Measurements from ENCODE around the gene ELMOD2. TPM values are rescaled to one million over a fixed set of nuclear protein-coding genes. Genes with fewer than 3 reads are reported as not detected.

The ELMOD2 gene
- total and polyA plus RNA-seq, 2 of the 13 experiments (the other 11 are each of a cell fraction or from before 2014, with no cell fraction given): 10.2 to 38.1 TPM

DNA sequence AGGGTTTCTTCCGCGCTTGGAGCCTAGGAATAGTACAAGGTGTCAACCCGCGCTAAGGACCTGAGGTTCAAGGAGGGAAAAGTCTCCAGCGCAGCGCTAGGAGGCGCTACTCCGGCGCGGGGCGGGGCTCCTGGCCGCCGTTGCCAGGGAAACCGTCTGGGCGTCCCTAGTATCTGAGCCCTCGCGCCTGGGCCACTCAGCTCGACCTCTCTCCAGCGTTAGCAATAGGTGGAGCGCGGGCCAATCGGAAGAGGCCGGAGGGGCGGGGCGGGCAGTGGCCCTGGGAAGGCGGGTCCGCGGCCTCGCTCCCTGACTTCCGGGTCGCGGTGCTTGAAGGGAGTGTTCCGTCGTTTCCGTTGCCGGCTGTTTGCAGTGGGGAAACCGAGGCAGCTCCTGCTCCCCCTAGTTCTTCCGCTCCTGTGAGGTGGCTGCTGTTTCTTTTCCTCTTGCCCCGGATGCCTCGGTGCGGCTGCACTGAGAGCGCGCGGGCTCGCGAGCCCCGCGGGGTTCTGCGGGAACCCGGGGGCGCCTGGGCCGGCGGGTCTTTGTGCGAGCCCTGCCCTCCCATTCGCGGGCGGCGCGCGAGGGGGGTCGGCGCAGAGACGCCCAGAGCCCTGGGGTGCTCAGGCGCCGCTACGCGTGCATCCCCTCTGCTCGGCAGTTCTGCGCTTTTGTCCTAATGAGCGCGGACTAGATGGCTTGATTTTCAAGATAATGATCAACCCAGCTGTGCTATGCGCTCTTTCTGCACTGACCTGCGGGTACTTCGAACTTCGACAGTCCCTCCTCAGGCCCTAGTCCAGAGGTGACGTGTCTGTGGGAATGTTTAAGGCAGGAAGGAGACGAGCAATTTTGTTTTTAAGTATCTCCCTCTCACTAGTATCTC is at the start of gene ELMOD2 (continued):
- TF ChIP-seq CHD4 (IDR thresholded peaks at IDR 0.05; ENCODE audit: borderline replicate concordance, low read length) (no peak; the same call in 1 of the 2 replicates), ZNF891 (CRISPR knock-in tag; IDR thresholded peaks at IDR 0.05) (peak; percentile 74), MAFK (conservative IDR thresholded peaks at IDR 0.05 in 1 of 2, IDR thresholded peaks at IDR 0.05 in 1 of 2; ENCODE audit: low read length in 2 of 2) (no peak), ZNF672 (CRISPR knock-in tag; IDR thresholded peaks at IDR 0.05) (0 out of 2 replicates have a peak, but pooled peaks have one; percentile 26), SYNCRIP (IDR thresholded peaks at IDR 0.05; ENCODE audit: insufficient read depth, low read depth, low read length) (no peak), TCF12 (IDR thresholded peaks at IDR 0.05) (no peak), TCF12 (CRISPR knock-in tag; IDR thresholded peaks at IDR 0.05) (no peak), SIN3B (IDR thresholded peaks at IDR 0.05; ENCODE audit: low read length) (no peak), RAD21 (CRISPR knock-in tag; IDR thresholded peaks at IDR 0.05) (peak; percentile 47; the same call in 1 of the 2 replicates), HOXA5 (CRISPR knock-in tag; IDR thresholded peaks at IDR 0.05) (peak; percentile 90), ZNF3 (CRISPR knock-in tag; IDR thresholded peaks at IDR 0.05) (no peak), HOXD1 (CRISPR knock-in tag; IDR thresholded peaks at IDR 0.05) (peak; percentile 64; the same call in 1 of the 2 replicates)
- TF ChIP-seq, protein P1, sequence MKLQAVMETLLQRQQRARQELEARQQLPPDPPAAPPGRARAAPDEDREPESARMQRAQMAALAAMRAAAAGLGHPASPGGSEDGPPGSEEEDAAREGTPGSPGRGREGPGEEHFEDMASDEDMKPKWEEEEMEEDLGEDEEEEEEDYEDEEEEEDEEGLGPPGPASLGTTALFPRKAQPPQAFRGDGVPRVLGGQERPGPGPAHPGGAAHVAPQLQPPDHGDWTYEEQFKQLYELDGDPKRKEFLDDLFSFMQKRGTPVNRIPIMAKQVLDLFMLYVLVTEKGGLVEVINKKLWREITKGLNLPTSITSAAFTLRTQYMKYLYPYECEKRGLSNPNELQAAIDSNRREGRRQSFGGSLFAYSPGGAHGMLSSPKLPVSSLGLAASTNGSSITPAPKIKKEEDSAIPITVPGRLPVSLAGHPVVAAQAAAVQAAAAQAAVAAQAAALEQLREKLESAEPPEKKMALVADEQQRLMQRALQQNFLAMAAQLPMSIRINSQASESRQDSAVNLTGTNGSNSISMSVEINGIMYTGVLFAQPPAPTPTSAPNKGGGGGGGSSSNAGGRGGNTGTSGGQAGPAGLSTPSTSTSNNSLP (IDR thresholded peaks at IDR 0.05; ENCODE audit: low read depth, low read length): no peak
- TF ChIP-seq, protein P2, sequence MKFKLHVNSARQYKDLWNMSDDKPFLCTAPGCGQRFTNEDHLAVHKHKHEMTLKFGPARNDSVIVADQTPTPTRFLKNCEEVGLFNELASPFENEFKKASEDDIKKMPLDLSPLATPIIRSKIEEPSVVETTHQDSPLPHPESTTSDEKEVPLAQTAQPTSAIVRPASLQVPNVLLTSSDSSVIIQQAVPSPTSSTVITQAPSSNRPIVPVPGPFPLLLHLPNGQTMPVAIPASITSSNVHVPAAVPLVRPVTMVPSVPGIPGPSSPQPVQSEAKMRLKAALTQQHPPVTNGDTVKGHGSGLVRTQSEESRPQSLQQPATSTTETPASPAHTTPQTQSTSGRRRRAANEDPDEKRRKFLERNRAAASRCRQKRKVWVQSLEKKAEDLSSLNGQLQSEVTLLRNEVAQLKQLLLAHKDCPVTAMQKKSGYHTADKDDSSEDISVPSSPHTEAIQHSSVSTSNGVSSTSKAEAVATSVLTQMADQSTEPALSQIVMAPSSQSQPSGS (CRISPR knock-in tag; IDR thresholded peaks at IDR 0.05): peak; percentile 56; the same call in 1 of the 2 replicates
- TF ChIP-seq, protein P3, sequence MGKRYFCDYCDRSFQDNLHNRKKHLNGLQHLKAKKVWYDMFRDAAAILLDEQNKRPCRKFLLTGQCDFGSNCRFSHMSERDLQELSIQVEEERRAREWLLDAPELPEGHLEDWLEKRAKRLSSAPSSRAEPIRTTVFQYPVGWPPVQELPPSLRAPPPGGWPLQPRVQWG (CRISPR knock-in tag; IDR thresholded peaks at IDR 0.05; ENCODE audit: borderline replicate concordance, low read depth): no peak
- TF ChIP-seq, protein P4, sequence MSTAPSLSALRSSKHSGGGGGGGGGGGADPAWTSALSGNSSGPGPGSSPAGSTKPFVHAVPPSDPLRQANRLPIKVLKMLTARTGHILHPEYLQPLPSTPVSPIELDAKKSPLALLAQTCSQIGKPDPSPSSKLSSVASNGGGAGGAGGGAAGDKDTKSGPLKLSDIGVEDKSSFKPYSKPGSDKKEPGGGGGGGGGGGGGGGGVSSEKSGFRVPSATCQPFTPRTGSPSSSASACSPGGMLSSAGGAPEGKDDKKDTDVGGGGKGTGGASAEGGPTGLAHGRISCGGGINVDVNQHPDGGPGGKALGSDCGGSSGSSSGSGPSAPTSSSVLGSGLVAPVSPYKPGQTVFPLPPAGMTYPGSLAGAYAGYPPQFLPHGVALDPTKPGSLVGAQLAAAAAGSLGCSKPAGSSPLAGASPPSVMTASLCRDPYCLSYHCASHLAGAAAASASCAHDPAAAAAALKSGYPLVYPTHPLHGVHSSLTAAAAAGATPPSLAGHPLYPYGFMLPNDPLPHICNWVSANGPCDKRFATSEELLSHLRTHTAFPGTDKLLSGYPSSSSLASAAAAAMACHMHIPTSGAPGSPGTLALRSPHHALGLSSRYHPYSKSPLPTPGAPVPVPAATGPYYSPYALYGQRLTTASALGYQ (CRISPR knock-in tag; IDR thresholded peaks at IDR 0.05): peak; percentile 71; the same call in 1 of the 2 replicates
- TF ChIP-seq, protein P5, sequence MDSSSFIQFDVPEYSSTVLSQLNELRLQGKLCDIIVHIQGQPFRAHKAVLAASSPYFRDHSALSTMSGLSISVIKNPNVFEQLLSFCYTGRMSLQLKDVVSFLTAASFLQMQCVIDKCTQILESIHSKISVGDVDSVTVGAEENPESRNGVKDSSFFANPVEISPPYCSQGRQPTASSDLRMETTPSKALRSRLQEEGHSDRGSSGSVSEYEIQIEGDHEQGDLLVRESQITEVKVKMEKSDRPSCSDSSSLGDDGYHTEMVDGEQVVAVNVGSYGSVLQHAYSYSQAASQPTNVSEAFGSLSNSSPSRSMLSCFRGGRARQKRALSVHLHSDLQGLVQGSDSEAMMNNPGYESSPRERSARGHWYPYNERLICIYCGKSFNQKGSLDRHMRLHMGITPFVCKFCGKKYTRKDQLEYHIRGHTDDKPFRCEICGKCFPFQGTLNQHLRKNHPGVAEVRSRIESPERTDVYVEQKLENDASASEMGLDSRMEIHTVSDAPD (CRISPR knock-in tag; IDR thresholded peaks at IDR 0.05): no peak
- TF ChIP-seq, protein P6, sequence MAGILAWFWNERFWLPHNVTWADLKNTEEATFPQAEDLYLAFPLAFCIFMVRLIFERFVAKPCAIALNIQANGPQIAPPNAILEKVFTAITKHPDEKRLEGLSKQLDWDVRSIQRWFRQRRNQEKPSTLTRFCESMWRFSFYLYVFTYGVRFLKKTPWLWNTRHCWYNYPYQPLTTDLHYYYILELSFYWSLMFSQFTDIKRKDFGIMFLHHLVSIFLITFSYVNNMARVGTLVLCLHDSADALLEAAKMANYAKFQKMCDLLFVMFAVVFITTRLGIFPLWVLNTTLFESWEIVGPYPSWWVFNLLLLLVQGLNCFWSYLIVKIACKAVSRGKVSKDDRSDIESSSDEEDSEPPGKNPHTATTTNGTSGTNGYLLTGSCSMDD (CRISPR knock-in tag; IDR thresholded peaks at IDR 0.05): no peak
- TF ChIP-seq, protein P7, sequence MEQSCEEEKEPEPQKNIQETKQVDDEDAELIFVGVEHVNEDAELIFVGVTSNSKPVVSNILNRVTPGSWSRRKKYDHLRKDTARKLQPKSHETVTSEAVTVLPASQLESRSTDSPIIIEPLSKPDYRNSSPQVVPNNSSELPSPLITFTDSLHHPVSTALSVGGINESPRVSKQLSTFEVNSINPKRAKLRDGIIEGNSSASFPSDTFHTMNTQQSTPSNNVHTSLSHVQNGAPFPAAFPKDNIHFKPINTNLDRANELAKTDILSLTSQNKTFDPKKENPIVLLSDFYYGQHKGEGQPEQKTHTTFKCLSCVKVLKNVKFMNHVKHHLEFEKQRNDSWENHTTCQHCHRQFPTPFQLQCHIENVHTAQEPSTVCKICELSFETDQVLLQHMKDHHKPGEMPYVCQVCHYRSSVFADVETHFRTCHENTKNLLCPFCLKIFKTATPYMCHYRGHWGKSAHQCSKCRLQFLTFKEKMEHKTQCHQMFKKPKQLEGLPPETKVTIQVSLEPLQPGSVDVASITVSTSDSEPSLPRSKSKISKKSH (CRISPR knock-in tag; IDR thresholded peaks at IDR 0.05; ENCODE audit: borderline replicate concordance): no peak
